Stimulated activated CD4-positive, alpha-beta T cell treated with anti-CD3 and anti-CD28 coated beads, TNF-alpha, amount 100 ng/mL, for 48 hours (primary cell): ENCODE data around the gene SIPA1L2.
A peak's percentile ranks its signal among the peaks of the same experiment; 100 is the strongest.

Source experiments
- DNase-seq, 3 donors: peaks; one replicate each; pipeline ENCODE4 v3.0.0-alpha.2; 2020; ENCODE audit warnings: low read depth in 3 of 3

Gene SIPA1L2

DNA sequence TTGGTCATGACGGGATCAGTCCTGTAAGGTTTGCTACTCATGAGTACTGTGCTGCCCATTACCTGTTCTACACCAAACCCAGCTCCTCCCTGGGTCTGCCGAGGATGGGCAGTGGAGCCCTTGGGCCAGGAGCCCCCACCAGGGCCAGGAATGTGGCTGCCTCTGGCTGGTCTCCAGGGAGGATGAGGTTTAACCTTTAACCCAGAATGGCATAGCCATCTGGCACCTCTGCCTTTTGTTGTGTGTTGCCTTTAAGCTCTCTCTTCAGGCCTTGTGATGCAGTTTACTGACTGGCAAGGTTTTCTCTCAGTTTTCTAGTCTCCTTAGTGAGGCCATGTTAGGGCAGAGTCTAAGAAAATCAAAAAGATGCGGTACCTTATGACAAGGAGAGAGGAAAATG is 38.6 kb downstream of the SIPA1L2 start:
- no peak for DNase-seq

- no peak for DNase-seq
These were observed 39.2 kb downstream of the SIPA1L2 start for GRCh38 chr1:232590744-232591082.

DNA sequence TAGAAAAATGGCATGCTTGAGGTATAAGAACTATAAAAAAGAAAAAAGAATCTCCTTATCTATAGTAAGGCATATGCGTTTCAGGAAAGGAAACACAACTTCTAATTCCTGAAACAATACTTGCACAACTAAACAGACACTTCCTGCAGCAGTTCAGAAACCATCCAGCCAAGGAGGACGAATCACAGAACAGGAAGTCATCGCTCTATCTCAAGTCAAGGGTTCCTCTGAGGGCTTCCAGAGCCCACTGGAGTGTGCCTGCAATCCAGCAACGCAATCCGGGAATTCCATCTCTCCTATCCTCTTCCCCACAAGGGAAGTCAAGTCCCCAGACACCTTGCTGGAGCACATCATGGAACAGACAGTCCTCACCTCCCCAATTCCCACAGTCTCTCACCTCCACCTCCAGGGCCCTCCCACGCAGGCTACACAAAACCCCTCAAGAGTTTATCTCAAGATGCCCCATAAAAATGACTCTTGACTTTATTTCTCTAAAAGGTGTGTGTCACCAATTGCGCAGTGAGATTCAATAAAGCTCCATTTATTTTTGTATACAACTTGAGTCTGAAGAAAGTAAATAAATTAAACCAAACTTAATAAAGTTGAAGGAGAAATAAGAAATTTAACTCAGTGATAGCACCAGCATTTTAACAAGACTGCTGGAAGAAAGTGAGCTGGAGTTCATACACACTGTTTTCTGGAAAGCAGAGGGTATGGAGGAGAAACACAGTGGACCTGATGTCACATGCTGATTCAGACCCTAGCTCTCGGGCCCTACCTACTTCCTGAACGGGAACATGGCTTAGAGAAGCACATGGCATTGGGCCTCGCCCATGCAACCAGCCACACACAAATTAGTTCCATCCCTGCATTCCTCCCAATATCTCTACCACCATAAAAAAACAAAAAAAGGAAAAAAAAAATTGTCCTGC is 39.9 kb downstream of the SIPA1L2 start:
- DNase-seq = no peak

DNA sequence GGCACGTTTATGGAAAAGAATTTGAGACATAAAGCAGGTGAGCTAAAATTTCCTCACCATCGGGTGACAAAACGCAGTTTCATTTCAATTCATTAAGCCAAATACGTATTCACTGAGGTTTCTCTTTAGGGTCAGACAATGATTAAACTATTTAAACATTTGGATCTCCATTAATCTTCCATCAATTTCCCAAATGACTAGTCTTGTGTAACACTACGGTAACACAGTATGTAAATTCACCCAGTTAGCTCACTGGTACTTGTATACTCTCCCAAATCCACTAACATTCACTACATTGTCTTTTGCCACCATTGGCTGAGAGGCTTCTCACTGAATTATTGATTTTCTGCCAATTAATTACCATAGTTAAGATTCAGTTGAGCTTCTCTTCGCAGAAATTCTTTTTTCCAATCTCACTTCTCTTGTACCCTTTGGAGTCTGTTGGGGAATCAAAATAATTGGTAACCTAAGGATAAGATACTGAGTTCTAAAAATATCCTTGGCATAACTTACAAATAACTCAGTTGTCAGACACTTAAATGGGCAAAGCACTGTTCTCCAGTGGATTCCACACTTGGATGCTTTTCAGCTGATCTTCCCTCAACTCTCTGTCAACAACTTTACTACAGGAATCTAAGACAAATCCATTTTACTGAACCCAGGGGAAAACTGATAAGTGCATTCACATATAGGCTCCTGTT is 40.7 kb downstream of the SIPA1L2 start:
- DNase-seq = no peak

DNA sequence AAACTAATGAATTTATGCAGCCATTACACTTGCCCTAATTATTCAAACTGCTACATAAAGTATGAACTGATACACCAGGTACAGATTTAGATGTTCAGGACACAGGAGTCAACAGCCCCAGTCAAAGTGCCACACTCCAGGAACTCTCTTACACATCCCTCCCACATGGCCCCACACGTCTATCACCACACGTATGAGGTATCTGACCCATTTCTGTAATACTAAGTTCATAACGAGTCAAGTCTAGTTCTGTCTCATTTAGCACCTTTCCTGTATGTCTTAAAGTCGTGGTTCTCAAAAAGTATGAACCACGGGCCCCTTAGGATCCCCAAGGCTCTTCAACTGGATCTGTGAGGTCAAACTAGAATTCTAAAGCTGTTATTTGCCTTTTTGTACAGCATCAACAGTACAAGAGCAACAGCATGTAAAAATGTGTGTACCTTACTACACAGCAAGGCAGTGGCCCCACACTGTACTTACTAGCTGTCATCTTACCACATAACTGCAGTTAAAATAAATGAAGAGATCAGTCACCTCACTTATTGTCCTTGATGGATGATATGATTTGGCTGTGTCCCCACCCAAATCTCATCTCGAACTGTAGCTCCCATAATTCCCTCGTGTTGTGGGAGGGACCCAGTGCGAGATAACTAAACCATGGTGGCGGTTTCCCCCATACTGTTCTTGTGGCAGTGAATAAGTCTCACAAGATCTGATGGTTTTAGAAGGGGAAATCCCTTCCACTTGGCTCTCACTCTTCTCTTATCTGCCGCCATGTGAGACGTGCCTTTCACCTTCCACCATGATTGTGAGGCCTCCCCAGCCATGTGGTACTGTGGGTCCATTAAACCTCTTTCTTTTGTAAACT is 42.6 kb downstream of the SIPA1L2 start:
- peak in 2 of 3 donors; percentile 23 to 26 for DNase-seq

GRCh38 chr1:232586679-232587078 is 43.3 kb downstream of the SIPA1L2 start:
- DNase-seq = no peak

DNA sequence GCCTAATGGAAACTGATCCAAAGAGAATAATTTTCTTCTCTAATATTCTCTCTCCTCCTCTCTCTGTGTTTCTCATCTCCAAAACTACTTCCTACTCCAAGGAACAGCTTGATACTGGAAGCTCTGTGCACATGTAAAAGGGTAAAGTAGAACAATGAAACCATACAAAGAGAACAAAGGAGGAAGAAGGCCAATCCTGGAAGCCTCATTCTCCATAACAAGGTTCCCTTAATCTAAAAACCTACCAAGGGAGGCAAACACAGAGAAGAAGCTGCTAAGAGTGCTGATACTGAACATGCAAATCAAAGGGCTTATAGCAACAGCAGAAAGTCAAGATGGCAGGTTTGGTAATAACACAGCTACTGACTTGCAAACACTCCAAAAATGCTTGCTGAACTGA is 44.4 kb downstream of the SIPA1L2 start:
- DNase-seq = no peak

GRCh38 chr1:232581932-232582331 is 48.0 kb downstream of the SIPA1L2 start:
- no peak for DNase-seq
